ENCODE data around the gene NINL.
"Not testable (repeated sequence)": the region's sequence is repeated elsewhere in the genome, so short reads cannot be mapped to it uniquely, and the experiment has no call there.

NINL gene

DNA sequence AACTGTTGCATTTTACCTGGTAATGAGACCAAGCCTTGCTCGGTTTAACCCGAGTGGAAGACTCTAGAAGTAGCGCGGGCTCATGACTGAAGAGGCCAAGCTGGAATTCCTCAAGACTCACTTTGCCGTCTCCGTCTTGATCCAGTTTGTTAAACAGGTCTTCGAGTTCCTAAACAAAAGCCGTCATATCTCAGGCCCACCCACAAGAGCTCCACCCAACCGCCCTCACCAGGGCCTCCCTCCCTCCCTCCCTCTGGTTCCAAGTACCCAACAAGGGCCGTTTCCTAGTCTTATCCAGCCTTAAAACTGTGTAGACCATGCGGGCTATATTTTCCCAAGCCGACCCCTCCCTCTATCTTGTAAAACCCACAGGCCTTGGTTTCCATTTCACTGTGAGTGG, 81.4 kb downstream of the NINL start:
- DNase-seq: no peak

- not testable (repeated sequence) for DNase-seq
These were observed 82.2 kb downstream of the NINL start for GRCh38 chr20:25503051-25503639.

DNA sequence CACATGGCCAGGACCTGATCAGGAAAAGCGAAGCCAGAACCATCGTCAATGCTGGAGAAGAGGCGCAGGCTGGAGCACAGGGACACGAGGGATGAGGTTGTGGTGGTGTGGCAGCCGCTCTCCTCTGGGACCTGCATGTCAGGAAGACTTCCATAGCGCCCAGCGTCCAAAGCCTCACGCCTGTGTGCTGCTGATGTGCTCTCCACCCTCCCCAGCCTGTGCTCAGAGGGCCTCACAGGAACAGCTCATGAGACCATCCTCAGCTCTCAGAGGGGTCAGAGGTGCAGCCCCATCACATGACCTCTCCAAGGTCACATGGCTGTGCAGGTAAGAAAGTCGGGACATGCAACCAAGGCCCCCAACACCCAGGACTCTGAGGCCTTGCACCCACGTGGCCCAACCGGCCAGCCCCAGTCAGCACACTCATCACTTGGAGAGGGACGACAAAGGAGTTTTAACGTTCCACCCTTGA, 84.4 kb downstream of the NINL start:
- no peak for DNase-seq

GRCh38 chr20:25499855-25500434, 85.4 kb downstream of the NINL start:
- no peak for DNase-seq

- DNase-seq: no peak
These were observed 86.3 kb downstream of the NINL start for GRCh38 chr20:25499031-25499430.

DNA sequence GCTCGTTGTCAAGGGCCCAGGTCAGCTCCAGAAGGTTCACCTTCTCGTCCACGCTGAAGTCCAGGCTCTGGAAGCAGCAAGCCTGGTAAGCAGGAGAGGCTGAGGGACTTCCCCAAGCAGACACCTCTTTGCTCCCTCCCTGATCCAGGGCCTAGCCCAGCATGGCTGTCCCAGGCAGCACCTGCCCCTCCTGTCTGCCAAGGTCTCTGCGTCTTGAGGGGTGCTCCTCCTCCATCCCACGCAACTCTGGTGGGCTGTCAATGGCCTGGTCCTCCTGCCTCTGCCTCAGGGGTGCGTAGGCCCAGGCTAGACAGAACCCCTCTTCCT, 87.1 kb downstream of the NINL start:
- DNase-seq: no peak

GRCh38 chr20:25497586-25498279, 87.6 kb downstream of the NINL start:
- no peak for DNase-seq

DNA sequence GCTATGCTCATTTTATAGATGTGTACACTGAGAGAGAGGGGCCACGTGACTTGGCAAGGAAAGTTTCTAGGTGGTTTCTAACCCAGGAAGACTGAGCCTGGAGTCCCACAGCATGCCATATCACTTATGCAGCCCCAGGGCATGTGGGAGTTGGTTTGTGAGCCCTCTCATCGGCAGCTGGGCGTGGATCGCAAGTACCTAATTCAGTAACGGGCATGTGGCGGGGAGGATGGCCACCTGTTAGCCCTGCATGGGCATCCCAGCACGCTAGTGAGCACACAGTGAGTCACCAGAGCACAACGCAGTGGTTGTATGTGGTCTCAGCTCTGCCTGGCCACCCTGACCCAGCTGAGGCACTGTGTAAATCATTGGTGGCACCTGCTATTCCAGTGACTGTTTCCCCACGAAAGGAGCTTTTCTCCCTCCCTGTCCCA, 88.3 kb downstream of the NINL start:
- no peak for DNase-seq

GRCh38 chr20:25496165-25496967, 89.0 kb downstream of the NINL start:
- DNase-seq: no peak

DNA sequence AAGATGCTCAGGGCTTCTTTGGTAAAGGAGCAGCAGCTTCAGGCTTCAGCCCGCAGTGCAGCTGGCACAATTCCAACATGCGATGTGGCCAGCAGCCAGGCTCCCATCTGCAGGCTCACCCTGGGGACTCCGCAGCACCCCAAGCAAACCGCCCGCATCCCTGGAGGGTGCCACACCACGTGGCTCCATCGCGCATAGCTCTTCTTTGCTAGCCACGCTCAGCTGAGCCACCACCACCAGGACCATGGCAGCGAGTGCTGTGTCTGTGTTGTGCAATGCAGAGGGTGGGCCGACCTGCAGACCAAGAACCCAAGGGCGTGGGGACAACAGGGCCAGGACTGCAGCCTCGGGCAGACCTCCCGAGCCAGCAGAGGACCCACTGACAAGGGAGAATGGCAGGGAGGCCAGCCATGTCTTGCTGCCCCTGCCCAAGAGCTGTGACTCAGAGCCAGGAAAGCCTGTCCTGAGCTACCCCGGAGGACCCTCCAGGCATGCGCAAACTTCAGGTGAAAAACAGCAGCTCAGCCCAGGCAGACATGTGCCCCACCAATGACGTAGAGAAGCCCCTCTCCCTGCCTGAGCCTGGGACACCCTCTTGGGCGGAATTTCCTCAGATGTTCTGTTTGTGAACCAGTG, 90.0 kb downstream of the NINL start:
- peak in 2 of 56 donors; percentile 4 to 14 for DNase-seq

- no peak for DNase-seq
These were observed 90.7 kb downstream of the NINL start for GRCh38 chr20:25494506-25495188.

DNA sequence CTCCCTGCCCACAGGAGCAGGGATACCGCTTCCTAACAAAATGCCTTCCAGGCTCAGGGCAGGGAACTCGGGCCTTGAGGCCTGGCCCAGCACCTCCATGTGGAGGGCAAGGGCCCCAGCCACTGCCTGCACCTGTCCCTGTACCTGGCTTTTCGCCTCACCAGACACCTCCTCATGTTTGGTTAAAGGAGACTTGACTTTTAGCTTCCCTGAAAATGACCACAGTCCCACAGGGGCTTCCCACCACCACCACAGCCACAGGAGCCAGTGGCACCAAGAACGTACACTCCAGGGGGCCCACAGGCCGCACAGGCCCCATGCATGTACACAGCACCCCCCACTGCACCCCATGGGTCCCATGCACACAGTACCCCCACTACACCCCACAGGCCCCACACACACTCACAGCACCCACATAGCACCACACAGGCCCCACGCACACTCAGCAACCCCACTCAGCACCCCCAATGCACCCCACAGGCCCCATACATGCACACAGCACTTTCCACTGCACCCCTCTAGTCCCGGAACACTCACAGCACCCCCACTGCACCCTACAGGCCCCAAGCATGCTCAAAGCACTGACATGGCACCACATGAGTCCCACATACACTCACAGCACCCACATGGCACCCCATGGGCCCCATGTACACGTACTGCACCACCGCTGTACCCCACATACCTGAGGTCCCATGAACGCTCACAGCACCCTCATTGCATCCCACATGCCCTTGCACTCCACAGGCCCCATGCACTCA, 91.4 kb downstream of the NINL start:
- DNase-seq: no peak

DNA sequence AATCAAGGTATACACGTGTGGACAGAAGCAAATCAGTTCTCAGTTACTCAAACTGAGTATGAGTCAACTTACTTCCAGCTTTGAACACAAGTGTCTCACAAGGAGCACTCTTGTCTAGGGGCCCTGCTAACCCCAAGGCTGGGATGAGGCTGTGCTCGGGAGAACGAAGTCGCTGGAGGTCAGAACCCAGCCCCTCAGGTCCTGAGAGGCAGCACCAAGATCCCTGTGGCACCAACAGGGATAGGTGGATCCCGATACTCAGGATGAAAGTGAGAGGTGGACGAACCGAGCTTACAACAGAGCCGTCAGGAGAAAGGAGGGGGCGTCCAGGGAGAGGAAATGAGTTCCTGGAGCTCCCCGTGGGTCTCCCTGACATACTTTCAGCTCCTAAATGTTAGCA, 92.2 kb downstream of the NINL start:
- DNase-seq: no peak

GRCh38 chr20:25491446-25492038, 93.8 kb downstream of the NINL start:
- no peak for DNase-seq

DNA sequence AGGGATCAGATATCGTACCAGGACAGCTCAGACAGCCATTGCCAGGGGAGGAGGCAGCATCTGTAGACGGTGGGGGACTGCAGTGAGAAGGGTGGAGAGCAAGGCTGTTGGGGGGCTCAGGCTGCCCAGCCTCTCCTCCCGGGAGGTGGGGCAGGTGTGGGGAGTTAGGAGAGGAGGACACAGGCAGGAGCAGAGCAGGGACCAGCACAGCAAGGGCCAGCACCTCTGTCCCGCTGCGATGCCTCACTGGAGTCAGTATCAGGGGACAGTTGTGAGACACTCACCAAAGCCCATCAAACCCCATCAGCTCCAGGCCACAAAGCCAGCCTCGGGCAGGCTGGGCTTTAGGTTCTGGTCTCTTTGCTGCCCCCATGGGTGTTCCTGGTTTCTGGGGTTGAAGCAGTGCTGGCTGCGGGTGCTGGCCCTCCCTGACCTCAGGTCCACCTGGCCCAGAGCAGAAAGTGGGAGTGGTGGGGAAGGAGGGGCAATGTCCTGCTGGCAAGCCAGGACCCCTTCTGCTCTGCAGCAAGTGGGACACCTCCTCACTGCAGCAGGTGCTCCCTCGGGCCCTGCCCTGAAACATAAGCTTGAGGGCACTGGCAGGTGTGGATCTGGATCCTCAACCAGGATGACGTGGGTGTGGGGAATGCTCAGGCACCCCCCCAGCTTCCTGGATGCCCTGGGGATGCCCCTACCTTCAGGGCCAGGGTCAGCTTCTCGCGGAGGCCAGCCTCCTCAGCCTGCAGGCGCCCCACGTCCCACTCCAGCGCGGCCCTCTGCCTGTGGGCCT, 94.5 kb downstream of the NINL start:
- no peak for DNase-seq

- DNase-seq: no peak
These were observed 96.0 kb downstream of the NINL start for GRCh38 chr20:25489221-25489871.

GRCh38 chr20:25487975-25488374, 97.4 kb downstream of the NINL start:
- no peak for DNase-seq

GRCh38 chr20:25487306-25487705, 98.0 kb downstream of the NINL start:
- DNase-seq: no peak

Measured in nucleus accumbens (tissue), 56 donors.